ENCODE data around the gene ATP5MC2.

Gene ATP5MC2

GRCh38 chr12:53694756-53695151 lies 18.9 kb upstream of the ATP5MC2 start:
- no peak for DNase-seq (ENCODE audit: low read depth in 1 of 2, low spot score in 1 of 2)
- Histone ChIP-seq H3K27me3 (ENCODE audit: insufficient read depth, poor library complexity, severe bottlenecking) (peaks cover 74% of the 10 kb centered on the region), H3K27ac (replicated peaks) (no peak overlapping the region), H3K4me3 (replicated peaks; ENCODE audit: insufficient read depth, low read length) (no peak overlapping the region)
- TF ChIP-seq, protein P1, sequence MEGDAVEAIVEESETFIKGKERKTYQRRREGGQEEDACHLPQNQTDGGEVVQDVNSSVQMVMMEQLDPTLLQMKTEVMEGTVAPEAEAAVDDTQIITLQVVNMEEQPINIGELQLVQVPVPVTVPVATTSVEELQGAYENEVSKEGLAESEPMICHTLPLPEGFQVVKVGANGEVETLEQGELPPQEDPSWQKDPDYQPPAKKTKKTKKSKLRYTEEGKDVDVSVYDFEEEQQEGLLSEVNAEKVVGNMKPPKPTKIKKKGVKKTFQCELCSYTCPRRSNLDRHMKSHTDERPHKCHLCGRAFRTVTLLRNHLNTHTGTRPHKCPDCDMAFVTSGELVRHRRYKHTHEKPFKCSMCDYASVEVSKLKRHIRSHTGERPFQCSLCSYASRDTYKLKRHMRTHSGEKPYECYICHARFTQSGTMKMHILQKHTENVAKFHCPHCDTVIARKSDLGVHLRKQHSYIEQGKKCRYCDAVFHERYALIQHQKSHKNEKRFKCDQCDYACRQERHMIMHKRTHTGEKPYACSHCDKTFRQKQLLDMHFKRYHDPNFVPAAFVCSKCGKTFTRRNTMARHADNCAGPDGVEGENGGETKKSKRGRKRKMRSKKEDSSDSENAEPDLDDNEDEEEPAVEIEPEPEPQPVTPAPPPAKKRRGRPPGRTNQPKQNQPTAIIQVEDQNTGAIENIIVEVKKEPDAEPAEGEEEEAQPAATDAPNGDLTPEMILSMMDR (IDR thresholded peaks at IDR 0.05; ENCODE audit: insufficient read depth, low read length): no peak
- TF ChIP-seq SPI1 (IDR thresholded peaks at IDR 0.05; ENCODE audit: borderline replicate concordance, low read depth): no peak

DNA sequence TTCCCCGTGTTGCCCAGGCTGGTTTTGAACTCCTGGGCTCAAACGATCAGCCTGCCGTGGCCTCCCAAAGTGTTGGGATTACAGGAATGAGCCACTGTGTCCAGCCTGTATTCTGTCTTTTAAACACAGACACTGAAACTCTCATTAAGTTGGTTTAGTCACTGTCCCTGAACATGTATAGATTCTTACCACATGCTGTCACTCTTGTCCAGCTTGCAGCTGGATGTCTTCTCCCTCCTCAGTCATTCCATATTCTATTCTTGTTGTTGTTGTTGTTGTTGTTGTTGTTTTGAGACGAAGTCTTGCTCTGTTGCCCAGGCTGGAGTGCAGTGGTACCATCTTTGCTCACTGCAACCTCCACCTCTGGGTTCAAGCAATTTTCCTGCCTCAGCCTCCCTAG lies 12.3 kb upstream of the ATP5MC2 start:
- H3K4me3 ChIP-seq (replicated peaks; ENCODE audit: insufficient read depth, low read length): no peak overlapping the region
- no peak for DNase-seq (ENCODE audit: low read depth in 1 of 2, low spot score in 1 of 2)
- H3K27me3 ChIP-seq (ENCODE audit: insufficient read depth, poor library complexity, severe bottlenecking): peaks cover 9% of the 10 kb centered on the region
- TF ChIP-seq, protein P1 (IDR thresholded peaks at IDR 0.05; ENCODE audit: insufficient read depth, low read length): no peak
- TF ChIP-seq REST (IDR thresholded peaks at IDR 0.05; ENCODE audit: insufficient replicate concordance, low read depth) (no peak), GABPA (IDR thresholded peaks at IDR 0.05; ENCODE audit: low read depth) (no peak), POLR2AphosphoS5 (IDR thresholded peaks at IDR 0.05; ENCODE audit: low read depth) (no peak), SPI1 (IDR thresholded peaks at IDR 0.05; ENCODE audit: borderline replicate concordance, low read depth) (no peak)
- no peak overlapping the region for H3K27ac ChIP-seq (replicated peaks)

- TF ChIP-seq SPI1 (IDR thresholded peaks at IDR 0.05; ENCODE audit: borderline replicate concordance, low read depth) (no peak), POLR2AphosphoS5 (IDR thresholded peaks at IDR 0.05; ENCODE audit: low read depth) (no peak), REST (IDR thresholded peaks at IDR 0.05; ENCODE audit: insufficient replicate concordance, low read depth) (no peak), GABPA (IDR thresholded peaks at IDR 0.05; ENCODE audit: low read depth) (no peak)
- TF ChIP-seq, protein P1 (IDR thresholded peaks at IDR 0.05; ENCODE audit: insufficient read depth, low read length): no peak
Observed at GRCh38 chr12:53686436-53686835, 10.6 kb upstream of the ATP5MC2 start.

GRCh38 chr12:53684654-53685220 lies 8.9 kb upstream of the ATP5MC2 start:
- TF ChIP-seq REST (IDR thresholded peaks at IDR 0.05; ENCODE audit: insufficient replicate concordance, low read depth) (no peak), POLR2AphosphoS5 (IDR thresholded peaks at IDR 0.05; ENCODE audit: low read depth) (no peak), SPI1 (IDR thresholded peaks at IDR 0.05; ENCODE audit: borderline replicate concordance, low read depth) (no peak), GABPA (IDR thresholded peaks at IDR 0.05; ENCODE audit: low read depth) (no peak)
- TF ChIP-seq, protein P1 (IDR thresholded peaks at IDR 0.05; ENCODE audit: insufficient read depth, low read length): no peak
- DNase-seq (ENCODE audit: low read depth in 1 of 2, low spot score in 1 of 2): no peak
- no peak overlapping the region for H3K27ac ChIP-seq (replicated peaks)
- H3K4me3 ChIP-seq (replicated peaks; ENCODE audit: insufficient read depth, low read length): no peak overlapping the region
- H3K27me3 ChIP-seq (ENCODE audit: insufficient read depth, poor library complexity, severe bottlenecking): no peaks in the 10 kb centered on the region

More at GRCh38 chr12:53686436-53686835, 10.6 kb upstream of the ATP5MC2 start:
- no peak for DNase-seq (ENCODE audit: low read depth in 1 of 2, low spot score in 1 of 2)
- no peak overlapping the region for H3K4me3 ChIP-seq (replicated peaks; ENCODE audit: insufficient read depth, low read length)
- no peaks in the 10 kb centered on the region for H3K27me3 ChIP-seq (ENCODE audit: insufficient read depth, poor library complexity, severe bottlenecking)
- H3K27ac ChIP-seq (replicated peaks): no peak overlapping the region
